A673 (cell line): Measurements from ENCODE around the gene PPP1R3A. TPM values are rescaled to one million over a fixed set of nuclear protein-coding genes. Genes with fewer than 3 reads are reported as not detected.

Experiments used
- BruUV-seq: library from RNA; stranded (reverse); fragments of 400-500 nt; replicated peaks from 2 replicates; lab custom pipeline; 2021; lab: Mats Ljungman, UMichigan
- CTCF ChIA-PET: fragments of 300-600 bp; sonication (Branson Sonifier 250); formaldehyde crosslinking; loops from one replicate; lab custom pipeline; 2022; ENCODE audit warnings: antibody characterized with exemption; lab: Charles Lee
- POLR2A ChIA-PET: fragments of 300-600 bp; sonication (Branson Sonifier 250); formaldehyde crosslinking; loops from one replicate; lab custom pipeline; 2022; ENCODE audit warnings: antibody characterized with exemption; ENCODE audit not compliant: low non-redundant PET; lab: Charles Lee
- DNase-seq: peaks from one replicate; pipeline ENCODE4 v3.0.0-alpha.2; 2015; ENCODE audit warnings: low spot score
- H3K27ac ChIP-seq: fragments of 200-600 bp; sonication (generic); 2 replicates; pipeline ENCODE4 v1.5.1; 2016; ENCODE audit warnings: mixed run types, low read depth, mild to moderate bottlenecking, mixed read lengths, antibody characterized with exemption, low read length; ENCODE audit not compliant: poor library complexity, severe bottlenecking
- H3K27me3 ChIP-seq: fragments of 200-600 bp; sonication (generic); replicated peaks from 2 replicates; pipeline ENCODE4 v1.6.1; 2017; ENCODE audit warnings: mixed run types, low read depth, mild to moderate bottlenecking, mixed read lengths, antibody characterized with exemption, low read length; ENCODE audit not compliant: insufficient read depth, poor library complexity
- H3K36me3 ChIP-seq: fragments of 200-600 bp; sonication (generic); 2 replicates; pipeline ENCODE4 v1.6.1; 2016; ENCODE audit warnings: mixed run types, mild to moderate bottlenecking, mixed read lengths, antibody characterized with exemption, low read length; ENCODE audit not compliant: insufficient read depth, poor library complexity, severe bottlenecking
- H3K4me1 ChIP-seq: fragments of 200-600 bp; sonication (generic); 2 replicates; pipeline ENCODE4 v1.6.1; 2017; ENCODE audit warnings: mixed run types, mild to moderate bottlenecking, mixed read lengths, antibody characterized with exemption, low read length; ENCODE audit not compliant: insufficient read depth, poor library complexity, severe bottlenecking
- H3K4me3 ChIP-seq: fragments of 200-600 bp; sonication (generic); 2 replicates; pipeline ENCODE4 v1.5.1; 2016; ENCODE audit warnings: low read depth, mixed run types, mild to moderate bottlenecking, mixed read lengths, low read length; ENCODE audit not compliant: poor library complexity, severe bottlenecking
- H3K9me3 ChIP-seq: fragments of 200-600 bp; sonication (generic); 2 replicates; pipeline ENCODE4 v1.6.1; 2016; ENCODE audit warnings: mixed run types, low read depth, mild to moderate bottlenecking, mixed read lengths, antibody characterized with exemption, low read length; ENCODE audit not compliant: poor library complexity, severe bottlenecking
- EZH2 ChIP-seq: fragments of 200-600 bp; sonication (generic); IDR thresholded peaks from 2 replicates; pipeline ENCODE4 v1.6.1; 2017; ENCODE audit warnings: borderline replicate concordance, low read depth, mild to moderate bottlenecking, mixed read lengths, antibody characterized with exemption, low read length; ENCODE audit not compliant: poor library complexity, severe bottlenecking
- intact Hi-C: fragments of 100-400 bp; cut with micrococcal nuclease; formaldehyde crosslinking; loops from one replicate; pipeline ENCODE4 v1.10.0; 2022; ENCODE audit not compliant: unreplicated experiment
- total RNA-seq: library from RNA; stranded (reverse); gene quantifications from 2 replicates; pipeline ENCODE4 v1.2.3, GENCODE V29; 2021
- TF ChIP-seq, protein P1 (sequence below): fragments of 300-800, 200-600 bp; sonication (generic); conservative IDR thresholded peaks from 2 replicates; pipeline ENCODE4 v1.5.1; 2017; ENCODE audit warnings: low read depth, mild to moderate bottlenecking, antibody characterized with exemption, low read length, moderate library complexity, mixed read lengths

Gene PPP1R3A
- total RNA-seq, 1 experiment from 2014 or later = not detected

DNA sequence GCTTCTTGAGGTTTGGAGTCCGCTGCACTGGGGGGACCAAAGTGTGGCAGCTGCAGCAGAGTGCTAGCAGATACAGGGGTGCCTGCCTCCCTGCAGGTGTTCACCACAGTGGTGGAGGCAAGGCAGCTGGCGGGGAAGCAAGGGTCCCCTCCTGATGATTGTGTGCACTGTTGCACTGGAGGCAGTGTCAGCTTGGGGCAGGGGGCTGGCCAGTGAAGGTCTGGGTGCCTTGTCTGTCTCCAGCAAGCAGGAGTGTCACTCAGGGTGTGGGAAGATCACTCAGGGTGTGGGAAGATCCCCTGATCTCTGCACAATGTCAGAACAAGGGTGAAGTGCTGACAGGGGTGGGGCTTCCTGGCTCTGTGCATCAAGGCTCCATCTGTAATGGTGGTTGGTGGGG lies 36.3 kb upstream of the PPP1R3A start:
- TF ChIP-seq, protein P1, sequence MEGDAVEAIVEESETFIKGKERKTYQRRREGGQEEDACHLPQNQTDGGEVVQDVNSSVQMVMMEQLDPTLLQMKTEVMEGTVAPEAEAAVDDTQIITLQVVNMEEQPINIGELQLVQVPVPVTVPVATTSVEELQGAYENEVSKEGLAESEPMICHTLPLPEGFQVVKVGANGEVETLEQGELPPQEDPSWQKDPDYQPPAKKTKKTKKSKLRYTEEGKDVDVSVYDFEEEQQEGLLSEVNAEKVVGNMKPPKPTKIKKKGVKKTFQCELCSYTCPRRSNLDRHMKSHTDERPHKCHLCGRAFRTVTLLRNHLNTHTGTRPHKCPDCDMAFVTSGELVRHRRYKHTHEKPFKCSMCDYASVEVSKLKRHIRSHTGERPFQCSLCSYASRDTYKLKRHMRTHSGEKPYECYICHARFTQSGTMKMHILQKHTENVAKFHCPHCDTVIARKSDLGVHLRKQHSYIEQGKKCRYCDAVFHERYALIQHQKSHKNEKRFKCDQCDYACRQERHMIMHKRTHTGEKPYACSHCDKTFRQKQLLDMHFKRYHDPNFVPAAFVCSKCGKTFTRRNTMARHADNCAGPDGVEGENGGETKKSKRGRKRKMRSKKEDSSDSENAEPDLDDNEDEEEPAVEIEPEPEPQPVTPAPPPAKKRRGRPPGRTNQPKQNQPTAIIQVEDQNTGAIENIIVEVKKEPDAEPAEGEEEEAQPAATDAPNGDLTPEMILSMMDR = no peak
- TF ChIP-seq EZH2 = no peak
- ChIA-PET POLR2A (no interaction called here), CTCF (no interaction called here)
- intact Hi-C loops = no loop called here
- Histone ChIP-seq H3K4me3 (no peak overlapping the region), H3K4me1 (no peaks in the 10 kb centered on the region), H3K9me3 (peaks cover 3% of the 10 kb centered on the region), H3K27ac (no peak overlapping the region), H3K27me3 (no peaks in the 10 kb centered on the region), H3K36me3 (no peaks in the 10 kb centered on the region)
- no peak for DNase-seq
- no TSS peak for BruUV-seq

DNA sequence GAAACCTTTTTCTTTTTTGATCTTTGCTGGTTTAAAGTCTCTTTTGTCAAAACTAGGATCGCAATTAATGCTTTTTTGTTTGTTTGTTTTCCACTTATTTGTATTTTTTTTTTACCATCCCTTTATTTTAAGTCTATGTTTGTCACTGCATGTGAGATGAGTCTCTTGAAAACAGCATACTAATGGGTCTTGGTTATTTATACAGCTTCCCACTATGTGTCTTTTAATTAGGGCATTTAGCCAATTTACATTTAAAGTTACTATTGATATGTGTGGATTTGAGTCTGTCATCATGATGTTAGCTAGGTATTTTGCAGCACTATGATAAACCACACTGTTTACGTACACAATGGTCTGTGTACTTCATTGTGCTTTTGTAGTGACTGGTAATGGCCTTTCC lies 34.7 kb upstream of the PPP1R3A start:
- H3K4me1 ChIP-seq = no peaks in the 10 kb centered on the region
- no peak for DNase-seq
- intact Hi-C loops = no loop called here
- H3K36me3 ChIP-seq = no peaks in the 10 kb centered on the region
- H3K27ac ChIP-seq = no peak overlapping the region
- TF ChIP-seq, protein P1 = no peak
- TF ChIP-seq EZH2 = no peak
- H3K9me3 ChIP-seq = peaks cover 3% of the 10 kb centered on the region
- CTCF ChIA-PET = no interaction called here
- no peak overlapping the region for H3K4me3 ChIP-seq
- no TSS peak for BruUV-seq
- POLR2A ChIA-PET = no interaction called here
- no peaks in the 10 kb centered on the region for H3K27me3 ChIP-seq

DNA sequence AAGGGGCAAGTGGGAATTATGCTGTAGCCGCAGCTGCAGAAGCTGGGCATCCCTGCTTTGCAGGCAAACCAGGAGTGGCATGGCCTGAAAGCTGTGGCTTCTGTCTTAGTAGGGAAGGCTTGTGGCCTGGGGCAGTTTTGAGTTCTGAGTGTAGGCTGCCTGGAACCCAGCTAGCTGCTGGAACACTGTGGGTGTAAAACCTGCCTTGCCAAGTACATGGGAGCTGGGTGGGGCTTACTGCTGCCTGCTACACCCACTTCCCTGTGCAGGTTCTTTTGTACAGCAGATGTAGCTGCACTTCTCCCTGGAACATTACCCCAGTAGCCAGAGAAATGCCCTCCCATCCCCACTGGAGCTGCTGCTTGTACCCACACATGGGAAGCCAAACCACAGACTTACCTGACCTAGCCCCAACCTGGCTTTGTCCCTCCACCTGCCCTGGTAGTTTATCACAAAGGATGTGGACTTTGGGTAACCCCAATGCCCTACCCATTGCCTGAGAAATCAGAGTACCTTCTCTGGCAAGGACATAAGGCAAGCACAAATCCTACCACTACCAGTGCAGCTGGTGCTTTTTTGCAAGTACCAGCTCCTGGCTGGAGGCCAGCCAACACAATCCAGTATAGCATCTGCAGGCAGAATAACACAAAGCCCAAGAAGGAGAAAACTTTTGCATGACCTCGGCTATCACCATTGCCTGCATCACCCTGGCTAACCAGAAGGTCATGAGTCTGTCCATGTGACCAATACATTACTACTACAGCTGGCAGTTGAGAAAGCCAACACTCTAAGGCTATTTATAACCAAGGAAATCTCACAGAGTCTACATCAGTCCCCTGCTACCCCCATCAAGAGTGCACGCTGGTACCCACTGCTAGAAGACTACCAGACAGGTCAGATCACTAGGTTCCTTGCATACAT lies 26.5 kb upstream of the PPP1R3A start:
- no peak overlapping the region for H3K4me3 ChIP-seq
- no peaks in the 10 kb centered on the region for H3K4me1 ChIP-seq
- ChIA-PET POLR2A (no interaction called here), CTCF (no interaction called here)
- no peak overlapping the region for H3K27ac ChIP-seq
- no peaks in the 10 kb centered on the region for H3K27me3 ChIP-seq
- H3K9me3 ChIP-seq = no peaks in the 10 kb centered on the region
- no peak for DNase-seq
- intact Hi-C loops = no loop called here
- TF ChIP-seq, protein P1 = no peak
- TF ChIP-seq EZH2 = no peak
- H3K36me3 ChIP-seq = no peaks in the 10 kb centered on the region
- BruUV-seq = no TSS peak
